ENCODE data around the gene RAB3C. TPM values are rescaled to one million over a fixed set of nuclear protein-coding genes. Genes with fewer than 3 reads are reported as not detected.

Gene RAB3C
- total RNA-seq, 4 donors from 2014 or later, result 0.33 to 3.4 (median 1.4) TPM

DNA sequence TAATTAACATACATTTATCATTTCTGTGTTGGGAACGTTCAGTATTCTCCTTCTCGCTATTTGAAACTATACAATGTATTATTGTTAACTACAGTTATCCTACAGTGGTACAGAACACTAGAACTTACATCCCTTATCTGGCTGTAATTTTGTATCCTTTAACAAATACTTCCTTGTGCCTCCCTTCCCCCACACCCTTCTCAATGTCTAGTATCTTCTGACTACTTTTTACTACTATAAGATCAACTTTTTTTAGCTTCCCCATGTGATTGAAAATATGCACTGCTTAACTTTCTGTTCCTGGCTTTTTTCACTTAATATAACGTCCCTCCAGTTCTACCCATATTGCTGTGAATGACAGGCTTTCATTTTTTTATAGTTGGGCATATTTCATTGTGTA lies 253.5 kb downstream of the RAB3C start:
- TF ChIP-seq CTCF (IDR thresholded peaks at IDR 0.05; ENCODE audit: low read depth), result no peak

DNA sequence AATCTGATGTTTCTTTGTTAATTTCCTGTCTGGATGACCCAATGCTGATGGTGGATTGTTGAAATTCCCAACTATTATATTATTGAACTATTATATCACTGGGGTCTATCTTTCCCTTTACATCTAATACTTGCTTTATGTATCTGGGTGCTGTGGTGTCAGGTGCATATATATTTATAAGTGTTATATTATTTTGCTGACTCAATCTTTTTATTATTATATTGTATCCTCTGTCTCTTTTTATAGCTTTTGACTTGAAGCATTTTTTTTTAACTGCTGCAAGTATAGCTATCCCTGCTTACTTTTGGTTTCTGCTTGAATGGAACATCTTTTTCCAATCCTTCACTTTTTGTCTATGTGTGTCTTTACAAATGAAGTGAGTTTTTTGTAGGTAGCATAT lies 255.9 kb downstream of the RAB3C start:
- TF ChIP-seq CTCF (IDR thresholded peaks at IDR 0.05; ENCODE audit: low read depth), result no peak

DNA sequence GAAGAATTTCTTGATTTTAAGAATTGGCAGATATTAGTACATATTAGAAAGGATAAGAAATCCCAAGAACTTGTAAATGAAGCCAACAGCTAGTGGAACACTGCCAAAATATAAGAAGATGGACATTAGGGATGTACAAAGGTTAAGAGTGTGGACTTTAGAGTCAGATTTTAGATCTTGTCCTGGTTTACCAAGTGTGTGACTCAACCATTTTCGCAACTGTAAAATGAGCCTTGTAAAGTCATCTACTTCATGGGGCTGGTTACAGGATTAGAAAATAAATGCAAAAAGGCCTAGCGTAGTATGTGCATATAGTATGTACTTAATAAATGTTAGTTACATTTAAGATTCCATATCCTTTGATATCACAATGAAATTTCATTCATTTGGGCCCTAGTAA lies 260.0 kb downstream of the RAB3C start:
- no peak for TF ChIP-seq CTCF (IDR thresholded peaks at IDR 0.05; ENCODE audit: low read depth)

- no peak for TF ChIP-seq CTCF (IDR thresholded peaks at IDR 0.05; ENCODE audit: low read depth)
These were observed 261.5 kb downstream of the RAB3C start for GRCh38 chr5:58844395-58844794.

- no peak for TF ChIP-seq CTCF (IDR thresholded peaks at IDR 0.05; ENCODE audit: low read depth)
These were observed 264.2 kb downstream of the RAB3C start for GRCh38 chr5:58847041-58847440.

- no peak for TF ChIP-seq CTCF (IDR thresholded peaks at IDR 0.05; ENCODE audit: low read depth)
These were observed 266.3 kb downstream of the RAB3C start for GRCh38 chr5:58849223-58849622.

GRCh38 chr5:58849921-58850667 lies 267.2 kb downstream of the RAB3C start:
- no peak for TF ChIP-seq CTCF (IDR thresholded peaks at IDR 0.05; ENCODE audit: low read depth)
